CD4-positive, alpha-beta T cell treated with Interleukin-17A for 1 hour (primary cell): ENCODE results near the gene THAP4.
A peak's percentile ranks its signal among the peaks of the same experiment; 100 is the strongest.

ENCODE experiments used
- DNase-seq: peaks from one replicate; pipeline ENCODE4 v3.0.0-alpha.2; 2020

Gene THAP4, protein sequence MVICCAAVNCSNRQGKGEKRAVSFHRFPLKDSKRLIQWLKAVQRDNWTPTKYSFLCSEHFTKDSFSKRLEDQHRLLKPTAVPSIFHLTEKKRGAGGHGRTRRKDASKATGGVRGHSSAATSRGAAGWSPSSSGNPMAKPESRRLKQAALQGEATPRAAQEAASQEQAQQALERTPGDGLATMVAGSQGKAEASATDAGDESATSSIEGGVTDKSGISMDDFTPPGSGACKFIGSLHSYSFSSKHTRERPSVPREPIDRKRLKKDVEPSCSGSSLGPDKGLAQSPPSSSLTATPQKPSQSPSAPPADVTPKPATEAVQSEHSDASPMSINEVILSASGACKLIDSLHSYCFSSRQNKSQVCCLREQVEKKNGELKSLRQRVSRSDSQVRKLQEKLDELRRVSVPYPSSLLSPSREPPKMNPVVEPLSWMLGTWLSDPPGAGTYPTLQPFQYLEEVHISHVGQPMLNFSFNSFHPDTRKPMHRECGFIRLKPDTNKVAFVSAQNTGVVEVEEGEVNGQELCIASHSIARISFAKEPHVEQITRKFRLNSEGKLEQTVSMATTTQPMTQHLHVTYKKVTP

DNA sequence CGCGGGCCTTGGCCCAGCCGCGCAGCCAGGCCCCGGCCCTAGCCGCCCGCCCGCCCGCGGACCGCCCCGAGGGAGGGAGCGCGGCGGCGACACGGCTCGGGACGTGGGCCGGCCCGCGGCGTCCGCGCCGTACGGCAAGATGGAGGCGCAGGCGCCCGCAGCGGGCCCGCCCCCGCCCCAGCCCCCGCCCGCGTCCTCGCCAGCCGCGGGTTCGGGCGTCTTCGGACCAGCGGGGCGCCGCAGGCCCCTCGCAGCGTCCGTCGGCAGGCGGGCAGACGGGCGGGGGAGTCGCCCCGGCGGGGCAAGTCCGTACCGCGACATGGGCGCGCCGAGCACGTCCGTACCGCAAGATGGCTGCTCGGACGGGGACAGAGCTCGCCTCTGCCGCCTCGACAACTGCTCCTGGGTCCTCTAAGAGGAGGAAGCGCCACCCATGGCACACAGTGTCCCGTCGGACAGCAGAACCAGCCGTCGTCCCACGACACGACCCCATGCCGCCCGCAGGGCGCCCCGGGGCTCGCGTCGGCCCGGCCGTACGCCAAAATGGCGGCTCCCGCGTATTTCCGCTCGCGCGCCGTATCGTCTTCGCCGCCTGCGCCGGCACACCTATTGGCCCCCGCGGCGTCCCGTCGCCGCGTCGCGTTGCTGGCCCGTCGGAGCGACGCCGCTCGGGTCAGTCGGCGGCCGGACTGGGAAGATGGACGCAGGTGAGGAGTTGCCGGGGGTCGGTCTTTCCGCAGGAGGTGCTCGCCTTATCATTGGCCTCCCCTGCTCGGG, at the start of gene THAP4, which contains the start of gene ATG4B:
THAP4 (minus strand) TSS at position 141 of the 777 bp plus-strand sequence. CDS start 141 bp downstream, outside the sequence.
ATG4B (plus strand) TSS at position 676 of the 777 bp plus-strand sequence; CDS start at position 698, 22 bp downstream.
- peak; percentile 78 for DNase-seq

DNA sequence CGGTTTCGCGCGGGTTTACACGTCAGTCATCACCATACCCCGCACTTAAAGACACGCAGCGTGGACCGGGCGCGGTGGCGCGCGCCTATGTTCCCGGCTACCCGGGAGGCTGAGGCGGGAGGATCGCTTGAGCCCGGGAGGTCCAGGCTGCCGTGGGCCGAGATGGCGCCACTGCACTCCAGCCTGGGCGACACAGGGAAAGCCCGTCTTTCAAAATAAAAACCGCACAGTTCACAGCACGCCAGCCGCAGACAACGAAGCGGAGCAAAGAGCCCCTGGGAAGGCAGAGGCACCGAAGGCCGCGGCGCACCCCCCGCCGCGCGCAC, 49.3 kb upstream of the THAP4 start:
- DNase-seq = no peak

DNA sequence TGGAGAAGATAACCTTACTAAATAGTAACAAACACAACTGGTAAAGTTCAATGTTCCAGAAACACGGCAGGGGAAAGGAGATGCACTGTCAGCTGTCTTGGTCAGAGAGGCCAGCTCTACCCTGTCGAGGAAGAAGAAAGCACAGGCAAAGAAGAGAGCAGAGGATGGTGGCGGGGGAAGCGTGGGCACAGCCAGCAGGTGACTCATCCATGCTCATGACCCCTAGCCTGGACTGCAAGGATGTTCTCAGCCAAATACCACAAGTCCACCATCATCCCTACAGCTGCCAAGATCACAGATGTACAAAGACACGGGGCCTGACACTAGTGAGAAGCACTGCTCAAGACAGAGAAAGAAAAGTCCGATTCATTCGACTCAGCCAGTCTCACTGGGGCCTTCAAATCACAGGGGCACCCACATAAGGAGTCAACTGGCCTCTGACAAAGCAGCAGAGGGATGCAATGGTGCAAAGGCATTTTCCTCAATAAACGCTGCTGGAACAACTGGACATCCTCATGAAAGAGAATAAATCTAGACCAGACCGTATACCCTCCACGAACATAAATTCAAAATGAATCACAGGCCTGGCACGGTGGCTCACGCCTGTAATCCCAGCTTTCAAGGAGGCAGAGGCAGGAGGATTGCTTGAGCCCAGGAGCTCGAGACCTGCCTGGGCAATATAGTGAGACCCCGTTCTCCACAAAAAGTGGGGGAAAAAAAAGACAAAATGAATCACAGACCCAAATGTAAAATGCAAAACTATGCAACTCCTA, 44.1 kb upstream of the THAP4 start:
- no peak for DNase-seq

DNA sequence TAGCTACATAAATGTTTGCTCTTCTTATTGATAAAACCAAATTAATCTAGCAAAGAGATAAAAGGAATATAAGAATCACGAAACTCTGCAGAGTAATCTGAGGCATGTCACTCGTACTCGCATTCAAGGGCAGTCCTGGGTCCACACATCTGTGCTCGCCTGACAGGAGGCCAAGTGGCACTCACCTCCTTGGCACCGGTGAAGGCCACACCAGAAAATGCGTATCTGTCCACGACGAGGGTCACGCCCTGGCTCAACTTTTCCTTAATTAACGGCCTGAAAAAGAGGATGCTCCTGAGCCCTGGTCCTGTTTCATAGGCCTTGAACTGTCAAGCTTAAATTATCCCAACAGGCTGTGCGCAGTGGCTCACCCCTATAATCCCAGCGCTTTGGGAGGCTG, 43.1 kb upstream of the THAP4 start:
- DNase-seq = no peak

DNA sequence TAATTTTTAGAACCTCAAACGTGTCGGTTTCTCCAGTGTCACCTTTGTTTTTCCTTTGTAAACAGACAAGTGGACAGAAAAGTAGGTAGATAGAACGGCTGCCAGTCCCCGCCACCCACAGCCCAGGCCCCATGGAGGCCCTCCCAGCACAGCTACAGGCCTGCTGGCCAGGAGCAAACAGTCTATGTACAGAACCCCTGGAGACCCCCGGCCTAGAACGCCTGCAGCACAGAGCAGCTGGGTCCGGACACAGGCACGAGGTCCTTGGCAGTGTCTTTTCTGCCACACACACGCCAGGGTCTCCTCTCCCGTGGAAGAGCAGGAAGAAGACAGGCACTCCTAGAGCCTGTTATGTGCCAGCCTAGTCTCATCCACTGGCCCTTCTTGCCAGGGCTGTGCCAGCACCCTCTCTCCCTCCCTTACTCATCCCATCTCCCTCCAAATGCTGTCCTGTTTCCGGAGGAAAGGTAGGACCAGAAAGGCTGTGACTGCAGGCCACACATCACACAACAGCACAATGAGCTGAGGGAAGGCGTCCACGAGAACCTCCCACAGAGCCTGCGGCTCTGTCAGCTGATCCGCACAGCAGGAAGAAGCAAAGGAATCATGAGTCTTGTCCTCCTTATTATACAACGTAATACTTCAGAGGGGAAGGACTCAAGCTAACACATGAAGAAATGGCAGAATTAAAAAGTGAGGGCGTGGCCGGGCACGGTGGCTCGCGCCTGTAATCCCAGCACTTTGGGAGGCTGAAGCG, 42.0 kb upstream of the THAP4 start:
- no peak for DNase-seq

DNA sequence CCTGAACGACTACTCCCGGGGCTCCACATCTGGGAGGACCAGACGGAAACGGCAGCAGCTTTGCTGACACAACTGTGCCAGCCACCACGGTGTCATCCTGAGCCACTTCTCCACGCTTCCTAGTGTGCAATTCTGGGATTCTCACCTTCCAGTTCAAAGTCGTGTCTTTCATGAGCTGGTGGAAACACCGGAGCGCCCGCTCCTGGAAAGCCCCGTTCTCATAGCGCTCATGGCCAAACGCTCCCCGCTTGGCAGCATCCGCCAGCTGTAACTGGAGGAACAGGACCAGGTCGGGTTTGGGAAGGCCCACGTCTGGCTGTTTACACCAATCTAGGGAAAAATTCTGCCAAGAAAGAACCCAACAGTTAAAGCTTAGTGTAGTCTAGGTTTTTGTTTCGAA, 41.3 kb upstream of the THAP4 start:
- DNase-seq = no peak

DNA sequence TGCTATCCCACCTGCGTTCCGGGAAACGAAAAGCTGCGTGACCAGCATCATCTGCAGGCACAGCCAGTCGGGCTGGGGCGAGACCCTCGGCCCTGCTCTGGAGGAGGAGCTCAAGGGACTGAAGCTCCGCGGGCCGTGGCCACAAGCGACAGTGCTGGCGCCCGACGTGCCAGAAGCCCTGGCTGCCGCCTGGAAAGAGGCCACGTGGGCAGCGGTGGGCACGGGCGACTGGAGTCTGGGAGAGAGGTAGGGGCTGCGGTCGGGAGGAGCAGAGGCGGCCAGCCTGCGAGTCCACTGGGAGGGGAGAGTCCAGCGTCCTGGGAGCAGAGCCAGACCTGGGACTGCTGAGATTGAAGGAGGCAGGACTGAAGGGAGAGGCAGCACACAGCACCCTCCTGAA, 40.4 kb upstream of the THAP4 start:
- no peak for DNase-seq

DNA sequence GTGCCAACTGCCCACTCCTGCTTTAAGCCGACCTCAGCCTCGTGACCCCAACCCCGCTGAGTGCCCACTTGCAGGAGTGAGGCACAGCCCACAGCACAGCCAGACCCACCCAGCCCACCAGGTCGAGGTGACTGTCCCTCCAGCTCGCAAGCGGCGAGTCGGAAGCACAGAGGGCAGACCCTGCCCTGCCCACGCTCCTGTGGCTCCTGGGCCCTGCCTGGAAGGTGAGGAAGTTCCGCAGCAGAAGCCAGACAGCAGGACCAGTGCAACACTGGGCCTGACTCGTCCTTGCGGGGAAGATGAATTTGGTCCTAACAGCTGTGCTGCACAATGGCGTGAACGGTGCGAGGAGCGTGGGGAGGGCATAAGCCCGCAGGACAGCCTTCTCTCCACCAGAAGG, 39.7 kb upstream of the THAP4 start:
- DNase-seq = no peak

DNA sequence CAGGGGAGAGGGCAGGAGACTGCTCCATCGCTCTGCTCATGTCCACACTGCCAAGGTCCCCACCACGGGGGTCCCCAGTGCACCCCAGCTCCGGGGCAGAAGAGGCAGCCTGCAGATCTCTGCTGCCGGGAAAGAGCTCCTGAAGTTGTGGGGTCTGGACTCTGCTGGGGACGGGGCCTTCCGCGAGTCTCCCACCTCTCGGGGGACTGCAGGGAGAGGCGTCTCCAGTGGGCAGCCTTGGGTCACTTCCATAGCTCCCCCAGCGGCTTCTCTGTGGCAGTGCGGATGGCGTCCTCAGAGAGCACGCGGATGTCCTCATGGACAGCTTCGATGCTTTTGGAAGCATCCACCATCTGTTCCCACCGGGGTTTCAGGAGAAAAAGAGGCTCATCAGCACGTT, 38.9 kb upstream of the THAP4 start:
- DNase-seq = no peak

DNA sequence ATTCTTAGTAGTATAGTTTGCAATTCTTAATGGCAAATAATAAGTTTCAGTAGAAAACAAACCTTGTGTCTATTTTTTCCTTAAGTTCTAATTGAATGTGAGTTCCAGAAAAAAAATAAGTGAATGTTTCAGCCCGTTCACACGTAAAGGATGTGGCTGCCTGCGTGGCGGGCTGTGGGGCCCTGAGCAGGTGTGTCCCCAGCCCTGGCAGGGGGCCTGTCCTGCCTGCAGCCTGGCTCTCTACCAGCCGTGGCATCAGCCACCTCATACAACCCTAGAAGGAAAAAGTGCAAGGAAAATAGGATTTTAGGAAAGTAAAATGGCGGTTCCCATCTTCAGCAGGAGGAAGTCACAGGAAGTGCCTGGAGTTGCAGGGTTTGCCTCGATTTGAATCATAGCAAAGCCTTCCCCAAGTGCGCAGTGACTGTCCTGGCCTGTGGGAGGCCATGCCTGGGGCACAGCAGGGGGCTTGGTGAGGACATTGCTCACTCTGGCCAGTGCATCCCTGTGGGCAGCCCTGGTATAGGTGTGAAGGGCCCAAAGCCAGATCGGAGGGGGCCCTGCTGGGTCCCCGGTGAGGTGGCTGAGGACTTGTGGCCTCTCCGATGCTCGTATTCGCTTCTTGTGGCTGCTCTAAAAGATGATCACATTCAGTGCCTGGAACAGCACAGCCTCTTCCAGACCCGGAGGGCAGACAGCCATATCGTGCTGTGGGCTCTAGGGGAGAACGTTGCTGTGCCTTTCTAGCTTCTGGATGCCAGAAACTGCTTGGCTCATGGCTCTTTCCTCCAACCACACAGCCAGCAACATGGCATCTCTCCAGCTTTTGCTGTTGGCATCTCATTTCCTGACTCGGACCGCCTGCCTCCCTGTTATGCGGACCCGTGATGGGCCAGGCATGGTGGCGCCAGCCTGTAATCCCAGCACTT, 37.1 kb upstream of the THAP4 start:
- no peak for DNase-seq

DNA sequence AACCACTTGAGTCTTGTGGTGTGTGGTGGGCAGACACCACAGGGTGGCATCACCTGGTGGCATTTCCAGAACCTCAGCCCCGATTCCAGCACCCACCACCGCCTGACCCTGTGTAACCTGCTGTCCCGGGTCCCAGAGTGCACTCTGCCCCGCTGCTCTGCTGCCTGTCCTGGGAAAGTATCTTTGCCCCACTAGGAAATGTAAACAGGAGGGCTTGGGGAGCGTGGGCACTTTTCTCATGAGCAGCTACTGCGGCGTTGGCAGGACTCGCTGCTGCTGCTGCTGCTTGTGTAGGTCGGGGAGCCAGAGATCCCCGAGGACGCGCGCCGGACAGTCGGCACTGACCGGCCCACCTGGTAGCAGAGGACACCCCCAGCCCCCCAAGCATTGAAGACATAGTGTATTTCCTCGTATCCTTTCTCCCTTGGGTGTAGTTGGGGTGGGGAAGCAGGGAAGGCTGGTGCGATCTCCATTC, 36.3 kb upstream of the THAP4 start:
- DNase-seq = no peak

DNA sequence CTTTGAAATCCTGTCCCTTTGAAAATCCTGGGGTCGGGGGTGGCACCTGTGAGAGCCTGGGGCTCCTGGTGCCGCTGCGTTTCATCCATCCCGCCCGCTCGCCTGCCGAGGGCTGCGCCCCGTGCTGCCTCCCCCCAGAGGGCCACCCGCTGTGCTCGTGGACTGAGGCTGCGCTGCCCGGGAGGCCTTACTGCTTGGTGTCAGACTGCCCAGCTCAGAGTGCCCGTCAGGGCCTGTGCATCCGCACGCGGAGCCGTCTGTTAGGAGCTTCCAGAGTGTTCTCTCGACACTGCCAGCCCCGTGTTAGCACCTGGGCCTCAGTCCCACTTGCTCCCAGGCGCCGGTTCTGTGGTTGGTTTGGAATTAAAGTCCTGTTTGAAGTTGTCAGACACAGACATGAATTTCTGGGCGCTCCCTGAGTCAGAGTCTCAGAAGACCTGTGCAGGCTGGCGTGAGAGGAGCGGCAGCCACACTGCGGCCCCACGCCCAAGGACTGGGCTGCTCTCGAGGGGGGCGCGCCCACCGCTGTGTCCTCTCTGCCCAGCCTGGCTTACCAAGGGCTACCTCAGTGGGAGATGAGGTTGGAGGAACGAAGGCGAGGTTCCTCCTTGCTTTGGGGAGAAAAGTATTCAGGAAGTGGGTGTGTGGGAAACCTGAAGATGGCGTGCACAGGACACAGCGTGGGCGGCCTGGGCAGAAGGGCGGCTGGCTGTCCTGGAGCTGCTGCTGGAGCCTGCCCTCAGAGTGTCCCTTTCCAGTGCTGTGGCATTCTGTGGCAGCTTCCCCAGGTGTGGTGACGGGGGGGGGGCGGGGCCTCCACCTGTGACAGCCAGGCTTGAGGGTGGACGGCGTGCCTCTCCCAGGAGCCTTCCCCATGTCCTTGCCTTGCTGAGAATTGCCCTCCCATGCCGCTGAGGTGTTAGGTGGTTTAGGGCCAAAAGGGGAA, 35.6 kb upstream of the THAP4 start:
- DNase-seq = no peak

DNA sequence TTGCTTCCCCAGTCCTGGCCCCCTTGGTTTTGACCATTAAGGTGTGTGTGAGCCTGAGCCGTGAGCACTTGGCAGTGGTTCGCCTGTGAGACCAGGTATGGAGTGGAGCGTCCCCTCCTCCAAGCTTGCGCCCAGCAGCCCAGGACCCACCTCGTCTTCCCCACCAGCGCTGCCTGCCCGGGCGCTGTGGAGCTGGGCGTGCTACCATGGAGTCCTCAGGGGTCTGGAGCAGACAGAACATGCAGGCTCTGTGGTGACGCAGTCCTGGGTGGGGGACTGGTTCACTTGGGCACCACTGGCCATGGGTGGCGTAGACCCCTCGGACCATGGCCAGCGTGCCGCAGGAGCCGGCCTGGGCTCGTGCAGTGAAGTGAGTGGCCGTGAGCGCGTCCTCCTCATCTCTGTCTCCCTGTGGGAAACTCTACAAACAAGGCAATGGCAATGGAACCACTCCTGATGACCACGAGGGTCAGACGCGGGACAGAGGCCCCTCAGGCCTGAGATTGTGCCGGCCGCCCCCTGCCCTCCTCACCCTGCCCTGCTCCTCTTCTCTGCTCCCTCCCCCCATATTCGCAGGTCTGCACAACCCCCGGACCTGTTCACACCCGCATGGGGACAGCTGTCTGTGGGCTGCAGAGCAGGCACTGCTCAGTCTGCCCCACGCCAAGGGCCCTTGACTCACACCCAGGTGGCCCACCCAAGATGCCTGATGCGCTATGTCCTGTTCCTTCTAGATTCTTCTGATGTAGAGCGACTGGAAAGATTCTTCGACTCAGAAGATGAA, 34.7 kb upstream of the THAP4 start:
- DNase-seq = no peak

DNA sequence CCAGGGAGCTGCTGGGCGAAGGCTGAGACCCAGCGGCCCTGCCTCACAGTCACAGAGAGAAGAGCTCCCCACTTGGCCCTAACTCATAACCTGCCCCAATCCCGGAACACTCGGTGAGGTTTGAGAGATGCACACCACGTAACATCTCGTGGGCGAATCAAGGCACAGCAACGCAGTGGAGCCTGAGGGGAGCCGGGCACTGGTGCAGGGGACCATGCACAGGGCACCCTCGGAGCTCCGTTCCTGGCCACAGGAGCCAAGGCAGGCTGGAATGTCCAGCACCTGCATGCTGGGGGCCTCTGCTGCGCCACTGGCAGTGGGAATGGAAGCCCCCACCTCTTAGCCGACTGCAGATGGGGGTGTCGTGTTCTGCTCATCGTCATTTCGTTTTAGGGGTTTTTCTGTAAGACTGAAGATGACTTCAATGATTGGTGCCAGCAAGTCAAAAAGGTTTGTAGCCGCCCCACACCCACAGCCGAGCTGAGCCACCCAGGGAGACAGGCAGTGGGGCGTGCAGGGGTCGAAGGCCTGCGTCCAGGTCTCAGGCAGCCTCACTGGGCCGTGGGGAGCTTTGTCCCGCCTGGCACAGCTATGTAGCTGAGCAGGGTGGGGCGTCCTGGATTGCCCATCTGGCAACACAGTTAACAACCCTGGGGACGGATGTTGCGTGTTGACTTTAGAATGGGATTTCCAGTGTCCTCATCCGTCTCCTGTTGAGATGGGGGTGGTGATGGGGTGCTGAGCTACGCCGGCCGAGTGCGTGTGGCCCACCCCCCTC, 33.6 kb upstream of the THAP4 start:
- no peak for DNase-seq

DNA sequence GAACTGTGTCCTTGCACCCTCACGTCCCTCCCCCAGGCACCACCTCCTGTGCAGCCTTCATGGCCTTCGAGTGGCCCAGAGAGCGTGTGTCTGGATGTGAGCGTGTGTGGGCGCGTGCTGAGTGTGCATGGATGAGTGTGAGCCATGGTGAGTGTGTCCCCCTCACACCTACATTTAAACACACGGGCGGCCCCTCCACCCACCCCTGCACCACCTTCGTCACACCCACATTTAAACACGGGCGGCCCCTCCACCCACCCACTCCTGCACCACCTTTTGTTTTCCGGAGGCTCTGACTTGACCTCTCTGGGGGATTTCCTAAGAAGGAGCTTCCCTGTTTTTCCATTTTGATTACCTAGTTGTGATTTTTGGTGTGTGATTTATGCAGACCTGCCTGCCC, 31.9 kb upstream of the THAP4 start:
- DNase-seq = no peak

DNA sequence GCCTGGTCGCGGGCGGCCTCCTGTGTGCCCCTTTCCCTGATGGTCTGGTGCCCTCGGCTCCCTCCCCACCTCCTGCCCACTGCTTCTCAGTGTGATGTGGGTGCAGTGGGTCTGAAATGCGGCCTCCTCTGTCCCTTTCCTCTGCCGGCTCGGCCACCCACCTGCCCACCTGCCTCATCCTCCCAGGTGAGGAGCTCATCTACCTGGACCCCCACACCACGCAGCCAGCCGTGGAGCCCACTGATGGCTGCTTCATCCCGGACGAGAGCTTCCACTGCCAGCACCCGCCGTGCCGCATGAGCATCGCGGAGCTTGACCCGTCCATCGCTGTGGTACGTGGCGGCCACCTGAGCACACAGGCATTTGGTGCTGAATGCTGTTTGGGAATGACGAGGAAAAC, 31.4 kb upstream of the THAP4 start:
- DNase-seq = no peak

DNA sequence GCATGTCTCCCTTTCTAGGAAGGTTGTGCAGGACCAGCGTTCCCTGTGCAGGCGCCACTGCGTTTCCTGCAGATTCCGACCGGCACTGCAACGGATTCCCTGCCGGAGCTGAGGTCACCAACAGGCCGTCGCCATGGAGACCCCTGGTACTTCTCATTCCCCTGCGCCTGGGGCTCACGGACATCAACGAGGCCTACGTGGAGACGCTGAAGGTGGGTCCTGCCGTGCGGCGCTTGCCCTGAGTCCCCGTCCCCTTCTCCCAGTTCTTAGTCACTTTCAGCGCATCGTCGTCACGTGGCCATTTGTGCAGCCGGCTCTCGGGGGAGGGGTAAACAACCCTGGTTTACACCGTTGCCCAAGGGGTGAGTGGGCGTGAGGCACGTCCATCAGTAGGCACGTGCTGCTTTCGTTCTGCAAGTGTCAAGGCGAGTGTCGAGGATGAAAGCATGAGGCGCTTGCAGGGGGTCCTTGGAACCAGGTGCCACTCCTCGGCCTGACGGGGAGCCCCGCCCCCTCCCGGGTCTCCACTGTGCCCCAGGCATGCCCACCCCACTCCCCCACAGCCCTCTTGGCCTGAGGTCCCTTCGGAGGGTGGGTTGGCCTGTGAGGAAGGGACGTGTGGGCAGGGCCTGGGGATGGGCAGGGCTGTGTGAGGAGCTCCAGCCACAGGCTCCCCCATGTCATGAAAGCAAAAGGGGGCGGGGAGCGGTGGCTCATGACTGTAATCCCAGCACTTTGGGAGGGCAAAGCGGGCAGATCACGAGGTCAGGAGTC, 29.9 kb upstream of the THAP4 start:
- DNase-seq = no peak
